Nephron progenitor cell (in vitro differentiated cells): ENCODE measurements around the gene CASQ2.

Source experiments
- DNase-seq: peaks from one replicate; pipeline ENCODE4 v3.0.0; 2021
- H3K27ac Mint-ChIP-seq: 2 replicates; pipeline ENCODE4 v1.8.0; 2021; ENCODE audit warnings: mild to moderate bottlenecking, moderate library complexity, mixed read lengths
- H3K27me3 Mint-ChIP-seq: 2 replicates; pipeline ENCODE4 v1.8.0; 2021; ENCODE audit warnings: mild to moderate bottlenecking, low read depth, mixed read lengths; ENCODE audit not compliant: poor library complexity
- H3K36me3 Mint-ChIP-seq: 2 replicates; pipeline ENCODE4 v1.8.0; 2021; ENCODE audit warnings: low read depth, mixed read lengths
- H3K4me1 Mint-ChIP-seq: 2 replicates; pipeline ENCODE4 v1.8.0; 2021; ENCODE audit warnings: mixed read lengths
- H3K4me3 Mint-ChIP-seq: 2 replicates; pipeline ENCODE4 v1.8.0; 2021; ENCODE audit warnings: mild to moderate bottlenecking, moderate library complexity, mixed read lengths
- H3K9me3 Mint-ChIP-seq: 2 replicates; pipeline ENCODE4 v1.8.0; 2021; ENCODE audit warnings: mild to moderate bottlenecking, moderate library complexity, mixed read lengths
- CTCF ChIP-seq: fragments of 200-600 bp; sonication (generic); IDR thresholded peaks from 2 replicates; pipeline ENCODE4 v1.5.0; 2021; ENCODE audit warnings: antibody characterized with exemption

The CASQ2 gene

GRCh38 chr1:115655916-115656315 is 112.6 kb downstream of the CASQ2 start:
- TF ChIP-seq CTCF = no peak
- DNase-seq = no peak
- Mint-ChIP-seq H3K4me3 (no peak overlapping the region), H3K9me3 (no peaks in the 10 kb centered on the region), H3K36me3 (peaks cover 69% of the 10 kb centered on the region), H3K27me3 (peaks cover 3% of the 10 kb centered on the region), H3K27ac (no peak overlapping the region), H3K4me1 (peaks cover 35% of the 10 kb centered on the region)

GRCh38 chr1:115655306-115655663 is 113.2 kb downstream of the CASQ2 start:
- H3K27ac Mint-ChIP-seq = peak overlapping the region; percentile 92
- no peak for DNase-seq
- H3K27me3 Mint-ChIP-seq = peaks cover 3% of the 10 kb centered on the region
- no peak overlapping the region for H3K4me3 Mint-ChIP-seq
- no peak for TF ChIP-seq CTCF
- peaks cover 35% of the 10 kb centered on the region for H3K4me1 Mint-ChIP-seq
- H3K9me3 Mint-ChIP-seq = no peaks in the 10 kb centered on the region
- peaks cover 64% of the 10 kb centered on the region for H3K36me3 Mint-ChIP-seq

- Mint-ChIP-seq H3K4me3 (peak overlapping the region; percentile 47), H3K9me3 (no peaks in the 10 kb centered on the region), H3K4me1 (peaks cover 32% of the 10 kb centered on the region), H3K36me3 (peaks cover 61% of the 10 kb centered on the region), H3K27me3 (peaks cover 3% of the 10 kb centered on the region), H3K27ac (peak overlapping the region; percentile 92)
- no peak for DNase-seq
- TF ChIP-seq CTCF = no peak
Measured at GRCh38 chr1:115654663-115655305, 113.7 kb downstream of the CASQ2 start.

- Mint-ChIP-seq H3K27ac (no peak overlapping the region), H3K27me3 (peaks cover 3% of the 10 kb centered on the region), H3K9me3 (no peaks in the 10 kb centered on the region), H3K36me3 (peaks cover 54% of the 10 kb centered on the region), H3K4me3 (no peak overlapping the region), H3K4me1 (peaks cover 25% of the 10 kb centered on the region)
- DNase-seq = no peak
- TF ChIP-seq CTCF = no peak
Measured at GRCh38 chr1:115654125-115654524, 114.4 kb downstream of the CASQ2 start.

GRCh38 chr1:115652236-115652788 is 116.2 kb downstream of the CASQ2 start:
- Mint-ChIP-seq H3K4me1 (peaks cover 12% of the 10 kb centered on the region), H3K27me3 (peaks cover 3% of the 10 kb centered on the region), H3K9me3 (no peaks in the 10 kb centered on the region), H3K27ac (no peak overlapping the region), H3K4me3 (no peak overlapping the region), H3K36me3 (peaks cover 37% of the 10 kb centered on the region)
- DNase-seq = no peak
- TF ChIP-seq CTCF = no peak

- peaks cover 3% of the 10 kb centered on the region for H3K27me3 Mint-ChIP-seq
Measured at GRCh38 chr1:115651391-115651790, 117.1 kb downstream of the CASQ2 start.

More at GRCh38 chr1:115651391-115651790, 117.1 kb downstream of the CASQ2 start:
- Mint-ChIP-seq H3K4me3 (no peak overlapping the region), H3K4me1 (peaks cover 6% of the 10 kb centered on the region), H3K36me3 (peaks cover 28% of the 10 kb centered on the region), H3K9me3 (no peaks in the 10 kb centered on the region), H3K27ac (peak overlapping the region; percentile 8)
- no peak for TF ChIP-seq CTCF
- no peak for DNase-seq
